A673 (cell line): ENCODE data around the gene LRFN4. TPM values are rescaled to one million over a fixed set of nuclear protein-coding genes. Genes with fewer than 3 reads are reported as not detected.

Experiments
- BruUV-seq: library from RNA; stranded (reverse); fragments of 400-500 nt; replicated peaks from 2 replicates; lab custom pipeline; 2021; lab: Mats Ljungman, UMichigan
- CTCF ChIA-PET: fragments of 300-600 bp; sonication (Branson Sonifier 250); formaldehyde crosslinking; loops from one replicate; lab custom pipeline; 2022; ENCODE audit warnings: antibody characterized with exemption; lab: Charles Lee
- POLR2A ChIA-PET: fragments of 300-600 bp; sonication (Branson Sonifier 250); formaldehyde crosslinking; loops from one replicate; lab custom pipeline; 2022; ENCODE audit warnings: antibody characterized with exemption; ENCODE audit not compliant: low non-redundant PET; lab: Charles Lee
- DNase-seq: peaks from one replicate; pipeline ENCODE4 v3.0.0-alpha.2; 2015; ENCODE audit warnings: low spot score
- H3K27ac ChIP-seq: fragments of 200-600 bp; sonication (generic); 2 replicates; pipeline ENCODE4 v1.5.1; 2016; ENCODE audit warnings: mixed run types, low read depth, mild to moderate bottlenecking, mixed read lengths, antibody characterized with exemption, low read length; ENCODE audit not compliant: poor library complexity, severe bottlenecking
- H3K27me3 ChIP-seq: fragments of 200-600 bp; sonication (generic); replicated peaks from 2 replicates; pipeline ENCODE4 v1.6.1; 2017; ENCODE audit warnings: mixed run types, low read depth, mild to moderate bottlenecking, mixed read lengths, antibody characterized with exemption, low read length; ENCODE audit not compliant: insufficient read depth, poor library complexity
- H3K36me3 ChIP-seq: fragments of 200-600 bp; sonication (generic); 2 replicates; pipeline ENCODE4 v1.6.1; 2016; ENCODE audit warnings: mixed run types, mild to moderate bottlenecking, mixed read lengths, antibody characterized with exemption, low read length; ENCODE audit not compliant: insufficient read depth, poor library complexity, severe bottlenecking
- H3K4me1 ChIP-seq: fragments of 200-600 bp; sonication (generic); 2 replicates; pipeline ENCODE4 v1.6.1; 2017; ENCODE audit warnings: mixed run types, mild to moderate bottlenecking, mixed read lengths, antibody characterized with exemption, low read length; ENCODE audit not compliant: insufficient read depth, poor library complexity, severe bottlenecking
- H3K4me3 ChIP-seq: fragments of 200-600 bp; sonication (generic); 2 replicates; pipeline ENCODE4 v1.5.1; 2016; ENCODE audit warnings: low read depth, mixed run types, mild to moderate bottlenecking, mixed read lengths, low read length; ENCODE audit not compliant: poor library complexity, severe bottlenecking
- H3K9me3 ChIP-seq: fragments of 200-600 bp; sonication (generic); 2 replicates; pipeline ENCODE4 v1.6.1; 2016; ENCODE audit warnings: mixed run types, low read depth, mild to moderate bottlenecking, mixed read lengths, antibody characterized with exemption, low read length; ENCODE audit not compliant: poor library complexity, severe bottlenecking
- EZH2 ChIP-seq: fragments of 200-600 bp; sonication (generic); IDR thresholded peaks from 2 replicates; pipeline ENCODE4 v1.6.1; 2017; ENCODE audit warnings: borderline replicate concordance, low read depth, mild to moderate bottlenecking, mixed read lengths, antibody characterized with exemption, low read length; ENCODE audit not compliant: poor library complexity, severe bottlenecking
- intact Hi-C: fragments of 100-400 bp; cut with micrococcal nuclease; formaldehyde crosslinking; loops from one replicate; pipeline ENCODE4 v1.10.0; 2022; ENCODE audit not compliant: unreplicated experiment
- total RNA-seq: library from RNA; stranded (reverse); gene quantifications from 2 replicates; pipeline ENCODE4 v1.2.3, GENCODE V29; 2021
- TF ChIP-seq, protein P1 (sequence below): fragments of 300-800, 200-600 bp; sonication (generic); conservative IDR thresholded peaks from 2 replicates; pipeline ENCODE4 v1.5.1; 2017; ENCODE audit warnings: low read depth, mild to moderate bottlenecking, antibody characterized with exemption, low read length, moderate library complexity, mixed read lengths

The LRFN4 gene
- total RNA-seq, 1 experiment from 2014 or later: 57.2 TPM

DNA sequence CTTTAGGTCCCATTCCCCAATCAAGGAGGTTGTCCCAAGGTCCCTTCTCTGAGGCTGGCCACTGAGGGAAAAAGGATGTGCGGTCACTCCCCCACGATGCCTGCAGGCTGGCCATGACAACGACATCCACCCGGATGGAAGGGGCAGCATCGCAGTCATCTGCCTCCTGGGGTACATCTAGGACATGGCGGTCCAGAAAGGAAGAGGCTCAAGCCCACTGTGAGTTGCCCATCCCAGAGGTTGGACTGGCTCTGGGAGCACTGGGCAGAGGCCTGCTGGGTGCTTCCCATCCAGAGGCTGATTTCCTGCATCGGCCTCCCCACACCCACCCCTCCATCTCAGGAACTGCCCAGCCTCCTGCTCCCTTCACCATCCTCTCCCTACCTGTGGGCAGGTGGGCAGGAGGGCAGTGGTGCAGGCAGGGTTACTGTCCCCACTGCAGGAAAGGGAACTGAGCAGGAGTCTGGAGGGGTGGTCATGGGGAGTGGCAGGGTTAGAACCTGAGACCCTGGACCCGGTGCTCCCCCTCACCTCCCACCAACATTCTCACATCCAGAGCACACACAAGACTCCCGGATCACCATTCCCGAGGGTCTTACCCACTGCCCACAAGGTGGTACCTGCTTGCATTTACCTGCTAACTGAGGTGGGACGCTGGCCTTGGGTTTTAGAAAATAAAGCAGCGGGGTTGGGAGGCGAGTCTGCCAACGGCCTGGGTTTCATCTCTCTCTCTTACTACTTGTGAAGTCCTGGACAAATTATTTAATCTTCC, 9.2 kb upstream of the LRFN4 start:
- Histone ChIP-seq H3K27ac (no peak overlapping the region), H3K9me3 (no peaks in the 10 kb centered on the region), H3K4me3 (no peak overlapping the region), H3K36me3 (peaks cover 33% of the 10 kb centered on the region), H3K4me1 (peaks cover 9% of the 10 kb centered on the region), H3K27me3 (no peaks in the 10 kb centered on the region)
- BruUV-seq: no TSS peak
- POLR2A ChIA-PET: no interaction called here
- intact Hi-C loops: no loop called here
- CTCF ChIA-PET: no interaction called here
- no peak for DNase-seq
- TF ChIP-seq, protein P1, sequence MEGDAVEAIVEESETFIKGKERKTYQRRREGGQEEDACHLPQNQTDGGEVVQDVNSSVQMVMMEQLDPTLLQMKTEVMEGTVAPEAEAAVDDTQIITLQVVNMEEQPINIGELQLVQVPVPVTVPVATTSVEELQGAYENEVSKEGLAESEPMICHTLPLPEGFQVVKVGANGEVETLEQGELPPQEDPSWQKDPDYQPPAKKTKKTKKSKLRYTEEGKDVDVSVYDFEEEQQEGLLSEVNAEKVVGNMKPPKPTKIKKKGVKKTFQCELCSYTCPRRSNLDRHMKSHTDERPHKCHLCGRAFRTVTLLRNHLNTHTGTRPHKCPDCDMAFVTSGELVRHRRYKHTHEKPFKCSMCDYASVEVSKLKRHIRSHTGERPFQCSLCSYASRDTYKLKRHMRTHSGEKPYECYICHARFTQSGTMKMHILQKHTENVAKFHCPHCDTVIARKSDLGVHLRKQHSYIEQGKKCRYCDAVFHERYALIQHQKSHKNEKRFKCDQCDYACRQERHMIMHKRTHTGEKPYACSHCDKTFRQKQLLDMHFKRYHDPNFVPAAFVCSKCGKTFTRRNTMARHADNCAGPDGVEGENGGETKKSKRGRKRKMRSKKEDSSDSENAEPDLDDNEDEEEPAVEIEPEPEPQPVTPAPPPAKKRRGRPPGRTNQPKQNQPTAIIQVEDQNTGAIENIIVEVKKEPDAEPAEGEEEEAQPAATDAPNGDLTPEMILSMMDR: no peak
- TF ChIP-seq EZH2: no peak

DNA sequence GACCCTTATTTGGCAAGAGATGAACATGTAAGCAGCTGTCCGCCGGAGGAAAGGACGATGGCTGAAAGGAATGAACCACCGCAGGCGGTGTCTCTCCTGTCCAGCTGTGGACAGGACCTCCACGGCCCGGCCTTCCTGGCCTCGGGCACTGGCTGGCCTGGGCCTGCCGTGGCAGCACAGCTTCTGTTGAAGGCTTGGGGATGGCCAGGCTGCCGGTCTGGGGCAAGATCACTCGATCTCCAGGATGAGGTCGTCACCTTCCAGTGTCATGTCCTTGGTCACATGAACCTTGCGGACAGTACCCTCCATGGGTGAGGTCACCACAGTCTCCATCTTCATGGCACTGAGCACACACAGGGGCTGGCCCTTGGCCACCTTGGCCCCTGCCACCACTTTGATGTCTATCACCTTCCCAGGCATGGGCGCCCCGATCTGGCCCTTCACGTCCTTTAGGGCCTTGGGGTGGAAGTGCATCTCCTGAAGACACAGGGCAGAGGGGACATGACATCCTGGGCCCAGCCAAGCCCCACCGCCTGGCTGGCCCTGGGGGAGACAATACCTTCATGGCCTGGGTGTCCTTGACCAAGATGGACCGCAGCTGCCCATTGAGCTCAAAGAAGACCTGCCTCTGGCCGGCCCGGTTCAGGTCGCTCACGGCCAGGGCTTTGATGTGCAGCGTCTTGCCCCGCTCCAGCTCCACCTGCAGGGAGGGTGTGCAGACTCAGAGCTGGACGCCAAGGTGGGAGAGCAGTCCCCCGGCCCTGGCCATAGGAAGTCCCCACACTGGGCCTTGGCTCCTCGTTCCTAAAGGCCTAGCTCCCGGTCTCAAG, 8.0 kb upstream of the LRFN4 start:
- POLR2A ChIA-PET: interaction anchor here (0.6 kb wide), 1 partner anchor 478 kb away, joined by 10 read pairs; no protein-coding TSS in a partner anchor
- no peak for DNase-seq

DNA sequence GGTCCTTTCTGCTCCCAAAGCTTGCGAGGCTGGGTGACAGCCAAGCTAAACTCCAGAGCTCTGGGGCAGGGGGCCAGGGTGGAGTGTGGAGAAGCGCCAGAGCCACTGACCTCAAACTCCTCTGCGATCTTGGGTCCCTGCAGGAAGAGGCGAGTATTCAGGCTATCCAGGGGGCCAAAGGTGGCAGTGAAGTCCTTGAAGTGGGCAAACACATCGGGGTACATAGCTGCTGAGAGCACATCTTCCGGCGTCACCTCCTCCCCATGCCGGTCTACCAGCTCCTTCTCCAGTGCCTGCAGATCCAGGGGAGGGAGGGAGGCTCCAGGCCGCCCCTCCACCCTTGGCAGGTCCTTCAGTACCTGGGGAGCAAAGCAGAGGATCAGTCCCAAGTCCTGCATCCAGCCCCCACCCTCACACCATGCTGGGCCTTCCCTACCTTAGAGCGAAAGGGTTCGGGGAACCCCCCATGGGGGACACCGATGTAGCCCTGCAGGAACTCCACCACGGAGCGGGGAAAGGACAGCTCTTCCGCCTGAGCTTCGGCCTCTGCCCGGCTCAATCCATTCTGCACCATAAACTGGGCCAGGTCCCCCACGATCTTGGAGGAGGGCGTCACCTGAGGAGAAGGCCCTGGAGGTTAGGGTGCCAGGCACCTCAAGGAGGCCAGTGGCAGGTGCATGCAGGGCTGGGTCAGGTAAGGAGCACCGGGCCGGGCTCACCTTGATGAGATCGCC, 7.2 kb upstream of the LRFN4 start:
- no peak for TF ChIP-seq EZH2
- TF ChIP-seq, protein P1: no peak
- ChIA-PET POLR2A (interaction anchor here (0.6 kb wide), 1 partner anchor 479 kb away, joined by 10 read pairs; no protein-coding TSS in a partner anchor), CTCF (no interaction called here)
- no TSS peak for BruUV-seq
- intact Hi-C loops: no loop called here
- H3K27me3 ChIP-seq: no peaks in the 10 kb centered on the region
- no peak overlapping the region for H3K27ac ChIP-seq
- no peak for DNase-seq
- H3K4me3 ChIP-seq: no peak overlapping the region
- H3K9me3 ChIP-seq: no peaks in the 10 kb centered on the region
- peaks cover under 1% of the 10 kb centered on the region for H3K4me1 ChIP-seq
- H3K36me3 ChIP-seq: peaks cover 32% of the 10 kb centered on the region

More for the DNA sequence above, 8.0 kb upstream of the LRFN4 start:
- no peaks in the 10 kb centered on the region for H3K27me3 ChIP-seq
- TSS peak; percentile 47 for BruUV-seq
- intact Hi-C loops: no loop called here
- CTCF ChIA-PET: no interaction called here
- H3K36me3 ChIP-seq: peaks cover 33% of the 10 kb centered on the region
- H3K27ac ChIP-seq: no peak overlapping the region
- H3K4me3 ChIP-seq: no peak overlapping the region
- no peaks in the 10 kb centered on the region for H3K9me3 ChIP-seq
- TF ChIP-seq EZH2: no peak
- TF ChIP-seq, protein P1: no peak
- peaks cover 8% of the 10 kb centered on the region for H3K4me1 ChIP-seq
